GM10248 (cell line): ENCODE results near the gene CLCA1.

ENCODE experiments used
- CTCF ChIA-PET: fragments of 300-600 bp; sonication (Branson Sonifier 250); formaldehyde crosslinking; extraction: SDS; loops from one replicate; lab custom pipeline; 2021; ENCODE audit warnings: antibody characterized with exemption; lab: Yijun Ruan, JAX
- POLR2A ChIA-PET: fragments of 350-650 bp; sonication (Branson Sonifier 250); formaldehyde crosslinking; extraction: SDS; loops from one replicate; lab custom pipeline; 2020; ENCODE audit warnings: antibody characterized with exemption; lab: Yijun Ruan, JAX
- DNase-seq: peaks from one replicate; pipeline ENCODE4 v3.0.0; 2012; ENCODE audit errors: extremely low spot score
- CTCF ChIP-seq: IDR thresholded peaks from 2 replicates; pipeline ENCODE4 v1.5.1; 2012; ENCODE audit warnings: mild to moderate bottlenecking, low read depth; ENCODE audit errors: extremely low read depth, missing control alignments, control extremely low read depth

The CLCA1 gene

DNA sequence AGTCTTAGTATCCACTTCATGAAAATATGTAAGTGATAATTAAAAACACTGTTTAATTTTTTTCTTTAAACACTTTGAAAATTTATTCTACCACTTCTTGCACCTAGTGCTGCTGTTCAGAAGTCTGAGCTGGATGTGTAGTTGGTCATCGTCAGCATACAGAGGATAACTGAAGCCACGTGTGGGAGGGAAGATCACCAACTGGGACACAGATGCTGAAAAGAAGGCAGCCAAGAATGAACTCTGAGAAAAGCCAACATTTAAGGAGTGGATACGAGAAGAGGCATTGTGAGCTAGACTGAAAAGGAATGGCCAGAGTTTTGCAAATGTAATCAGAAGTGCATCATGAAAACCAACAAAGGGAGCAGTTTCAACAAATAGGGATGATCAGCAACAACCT lies 53.5 kb downstream of the CLCA1 start:
- no peak for DNase-seq
- POLR2A ChIA-PET: no interaction called here
- no peak for TF ChIP-seq CTCF
- CTCF ChIA-PET: interaction anchor here (1.3 kb wide), 1 partner anchor 50 kb away, joined by 3 read pairs; no protein-coding TSS in a partner anchor

- CTCF ChIA-PET: no interaction called here
- DNase-seq: no peak
- TF ChIP-seq CTCF: no peak
- POLR2A ChIA-PET: no interaction called here
These were observed 55.1 kb downstream of the CLCA1 start for GRCh38 chr1:86523670-86524354.

- no peak for TF ChIP-seq CTCF
- ChIA-PET POLR2A (no interaction called here), CTCF (interaction anchor here (1.1 kb wide), 1 partner anchor 9 kb away, joined by 3 read pairs; no protein-coding TSS in a partner anchor)
- DNase-seq: no peak
These were observed 58.6 kb downstream of the CLCA1 start for GRCh38 chr1:86527306-86527705.

GRCh38 chr1:86530211-86530845 lies 61.6 kb downstream of the CLCA1 start:
- DNase-seq: no peak
- no peak for TF ChIP-seq CTCF
- ChIA-PET CTCF (no interaction called here), POLR2A (no interaction called here)

GRCh38 chr1:86537928-86538695 lies 69.4 kb downstream of the CLCA1 start:
- TF ChIP-seq CTCF: no peak
- POLR2A ChIA-PET: no interaction called here
- CTCF ChIA-PET: interaction anchor here (1.7 kb wide), 1 partner anchor 36 kb away, joined by 4 read pairs; no protein-coding TSS in a partner anchor
- DNase-seq: no peak

DNA sequence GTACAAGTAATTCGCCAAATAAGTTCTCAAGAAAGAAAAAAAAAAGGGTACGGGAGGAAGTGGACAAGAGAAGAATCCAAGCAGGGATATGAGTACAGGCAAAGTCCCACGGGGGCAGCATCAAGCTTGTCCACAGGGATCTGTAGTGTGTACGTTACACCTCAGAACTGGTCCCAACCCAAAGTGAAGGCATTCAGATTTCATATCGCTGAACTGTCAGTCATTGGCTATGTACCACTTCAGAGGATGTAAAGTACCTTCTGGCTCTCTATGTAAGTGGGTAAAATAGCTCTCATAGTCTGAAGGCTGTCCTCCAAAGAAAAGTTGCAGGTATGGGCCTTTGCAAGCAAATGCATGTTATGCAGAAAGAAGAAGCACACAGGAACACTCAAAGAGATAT lies 70.0 kb downstream of the CLCA1 start:
- CTCF ChIA-PET: interaction anchor here (1.7 kb wide), 1 partner anchor 35 kb away, joined by 4 read pairs; no protein-coding TSS in a partner anchor

More for the DNA sequence above, 70.0 kb downstream of the CLCA1 start:
- DNase-seq: no peak
- POLR2A ChIA-PET: no interaction called here
- no peak for TF ChIP-seq CTCF
